Measurements from ENCODE around the gene UGT1A10.

The UGT1A10 gene

GRCh38 chr2:233768076-233768475, 131.8 kb downstream of the UGT1A10 start:
- in situ Hi-C loops (cut with MboI; ENCODE audit: low sequenced_read_pairs) = no loop called here

- in situ Hi-C loops (cut with MboI; ENCODE audit: low sequenced_read_pairs) = no loop called here
Observed at GRCh38 chr2:233769260-233769659, 133.0 kb downstream of the UGT1A10 start.

GRCh38 chr2:233772153-233772552, 135.9 kb downstream of the UGT1A10 start:
- in situ Hi-C loops (cut with MboI; ENCODE audit: low sequenced_read_pairs) = no loop called here

- in situ Hi-C loops (cut with MboI; ENCODE audit: low sequenced_read_pairs) = no loop called here
Observed at GRCh38 chr2:233772583-233772982, 136.3 kb downstream of the UGT1A10 start.

GRCh38 chr2:233773854-233774253, 137.6 kb downstream of the UGT1A10 start:
- in situ Hi-C loops (cut with MboI; ENCODE audit: low sequenced_read_pairs) = no loop called here

GRCh38 chr2:233775414-233775813, 139.2 kb downstream of the UGT1A10 start:
- in situ Hi-C loops (cut with MboI; ENCODE audit: low sequenced_read_pairs) = no loop called here

- in situ Hi-C loops (cut with MboI; ENCODE audit: low sequenced_read_pairs) = no loop called here
Observed at GRCh38 chr2:233778030-233778429, 141.8 kb downstream of the UGT1A10 start, which contains the start of gene MROH2A. TSS of gene MROH2A (plus strand) at chr2:233778330. CDS start at chr2:233779359, 1,029 bp downstream.

- in situ Hi-C loops (cut with MboI; ENCODE audit: low sequenced_read_pairs) = no loop called here
Observed at GRCh38 chr2:233779722-233780121, 143.5 kb downstream of the UGT1A10 start.

- in situ Hi-C loops (cut with MboI; ENCODE audit: low sequenced_read_pairs) = no loop called here
Observed at GRCh38 chr2:233780771-233781170, 144.5 kb downstream of the UGT1A10 start.

- in situ Hi-C loops (cut with MboI; ENCODE audit: low sequenced_read_pairs) = no loop called here
Observed at GRCh38 chr2:233789554-233789953, 153.3 kb downstream of the UGT1A10 start.

GRCh38 chr2:233791151-233791882, 155.1 kb downstream of the UGT1A10 start:
- in situ Hi-C loops (cut with MboI; ENCODE audit: low sequenced_read_pairs) = no loop called here

- in situ Hi-C loops (cut with MboI; ENCODE audit: low sequenced_read_pairs) = no loop called here
Observed at GRCh38 chr2:233791883-233792329, 155.7 kb downstream of the UGT1A10 start.

GRCh38 chr2:233792720-233793119, 156.5 kb downstream of the UGT1A10 start:
- in situ Hi-C loops (cut with MboI; ENCODE audit: low sequenced_read_pairs) = no loop called here

GRCh38 chr2:233793465-233794127, 157.3 kb downstream of the UGT1A10 start:
- in situ Hi-C loops (cut with MboI; ENCODE audit: low sequenced_read_pairs) = no loop called here

GRCh38 chr2:233794128-233794658, 157.9 kb downstream of the UGT1A10 start:
- in situ Hi-C loops (cut with MboI; ENCODE audit: low sequenced_read_pairs) = no loop called here

- in situ Hi-C loops (cut with MboI; ENCODE audit: low sequenced_read_pairs) = no loop called here
Observed at GRCh38 chr2:233795735-233796171, 159.5 kb downstream of the UGT1A10 start.

- in situ Hi-C loops (cut with MboI; ENCODE audit: low sequenced_read_pairs) = no loop called here
Observed at GRCh38 chr2:233796254-233796653, 160.0 kb downstream of the UGT1A10 start.

- in situ Hi-C loops (cut with MboI; ENCODE audit: low sequenced_read_pairs) = no loop called here
Observed at GRCh38 chr2:233798335-233799086, 162.3 kb downstream of the UGT1A10 start.

GRCh38 chr2:233799087-233799665, 162.9 kb downstream of the UGT1A10 start:
- in situ Hi-C loops (cut with MboI; ENCODE audit: low sequenced_read_pairs) = no loop called here

GRCh38 chr2:233799716-233800115, 163.5 kb downstream of the UGT1A10 start:
- in situ Hi-C loops (cut with MboI; ENCODE audit: low sequenced_read_pairs) = no loop called here

- in situ Hi-C loops (cut with MboI; ENCODE audit: low sequenced_read_pairs) = no loop called here
Observed at GRCh38 chr2:233800208-233800607, 164.0 kb downstream of the UGT1A10 start.

All from hTERT RPE-1 (cell line).